Effector memory CD4-positive, alpha-beta T cell (primary cell): Measurements from ENCODE around the gene TLE3.

ENCODE experiments used
- DNase-seq, 3 donors: peaks; one replicate each; pipeline ENCODE4 v3.0.0-alpha.2; 2020
- H3K27ac ChIP-seq: 2 replicates; pipeline ENCODE4 v1.7.0; 2013; ENCODE audit warnings: mild to moderate bottlenecking, low read length, moderate library complexity; ENCODE audit not compliant: insufficient read depth, poor library complexity, severe bottlenecking
- H3K27me3 ChIP-seq: replicated peaks from 2 replicates; pipeline ENCODE4 v1.7.0; 2013; ENCODE audit warnings: mild to moderate bottlenecking, low read length; ENCODE audit not compliant: insufficient read depth, control insufficient read depth, poor library complexity, severe bottlenecking
- H3K36me3 ChIP-seq: 2 replicates; pipeline ENCODE4 v1.7.0; 2013; ENCODE audit warnings: mild to moderate bottlenecking, low read length, moderate library complexity; ENCODE audit not compliant: control insufficient read depth, insufficient read depth
- H3K4me1 ChIP-seq: 2 replicates; pipeline ENCODE4 v1.7.0; 2013; ENCODE audit warnings: low read length, mild to moderate bottlenecking; ENCODE audit not compliant: control insufficient read depth, insufficient read depth, poor library complexity, severe bottlenecking
- H3K4me3 ChIP-seq: 2 replicates; pipeline ENCODE4 v1.7.0; 2013; ENCODE audit warnings: low read length, low read depth, mild to moderate bottlenecking; ENCODE audit not compliant: insufficient read depth, poor library complexity, severe bottlenecking
- H3K9me3 ChIP-seq: 2 replicates; pipeline ENCODE4 v1.7.0; 2013; ENCODE audit warnings: mild to moderate bottlenecking, low read length, moderate library complexity; ENCODE audit not compliant: control insufficient read depth

TLE3 gene

GRCh38 chr15:70099167-70099966, 1.6 kb upstream of the TLE3 start:
- H3K9me3 ChIP-seq, result no peaks in the 10 kb centered on the region
- no peaks in the 10 kb centered on the region for H3K27me3 ChIP-seq
- peak; percentile 99 to 100 (median 100) for DNase-seq
- H3K4me1 ChIP-seq, result peaks cover 43% of the 10 kb centered on the region
- no peaks in the 10 kb centered on the region for H3K36me3 ChIP-seq
- H3K27ac ChIP-seq, result peak overlapping the region; percentile 89
- H3K4me3 ChIP-seq, result peak overlapping the region; percentile 70

DNA sequence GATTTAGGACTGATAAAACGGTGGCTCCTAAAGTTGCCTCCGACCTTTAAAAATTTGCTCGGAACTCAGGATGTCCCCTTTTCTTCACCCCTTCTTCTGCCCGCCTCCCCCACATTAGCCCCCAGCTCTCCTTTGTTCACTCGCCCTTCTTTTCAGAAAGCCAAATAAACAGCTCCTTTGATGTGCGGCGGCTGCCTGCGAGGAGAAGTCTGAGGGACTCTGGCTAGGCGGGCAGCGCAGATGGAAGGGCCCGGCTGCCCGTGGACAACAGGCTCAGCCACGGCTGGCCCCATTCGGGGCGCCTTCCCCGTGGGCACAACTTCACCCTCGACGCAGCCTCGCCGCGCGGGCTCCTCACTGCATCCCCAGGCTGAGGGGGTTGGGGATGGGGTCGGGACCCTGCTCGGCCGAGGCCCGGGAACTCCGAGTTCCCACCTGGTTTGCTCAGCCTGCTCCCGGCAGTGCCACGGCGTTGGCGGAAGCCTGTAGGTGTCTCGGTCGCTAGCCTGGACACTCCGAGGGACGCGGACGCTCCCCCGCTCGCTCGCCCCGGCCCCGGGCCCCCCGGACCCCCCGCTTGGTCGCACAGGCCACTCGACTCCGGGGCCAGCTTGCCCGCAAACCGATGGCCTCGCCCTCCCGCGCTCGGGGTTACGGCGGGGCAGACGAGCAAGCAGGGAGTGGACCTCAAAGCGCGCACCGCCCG, 897 bp upstream of the TLE3 start:
- no peak for DNase-seq
- peak overlapping the region; percentile 70 for H3K4me3 ChIP-seq
- no peaks in the 10 kb centered on the region for H3K27me3 ChIP-seq
- no peaks in the 10 kb centered on the region for H3K36me3 ChIP-seq
- no peaks in the 10 kb centered on the region for H3K9me3 ChIP-seq
- H3K27ac ChIP-seq, result peak overlapping the region; percentile 89
- H3K4me1 ChIP-seq, result peaks cover 45% of the 10 kb centered on the region

- Histone ChIP-seq H3K27me3 (no peaks in the 10 kb centered on the region), H3K27ac (peak overlapping the region; percentile 89), H3K4me1 (peaks cover 50% of the 10 kb centered on the region), H3K4me3 (peak overlapping the region; percentile 70), H3K9me3 (no peaks in the 10 kb centered on the region), H3K36me3 (no peaks in the 10 kb centered on the region)
- no peak for DNase-seq
Observed at GRCh38 chr15:70098153-70098460, 390 bp upstream of the TLE3 start.

GRCh38 chr15:70097063-70097320, 725 bp downstream of the TLE3 start:
- peak overlapping the region; percentile 87 for H3K4me3 ChIP-seq
- DNase-seq, result no peak
- no peaks in the 10 kb centered on the region for H3K36me3 ChIP-seq
- peak overlapping the region; percentile 89 for H3K27ac ChIP-seq
- H3K27me3 ChIP-seq, result no peaks in the 10 kb centered on the region
- H3K4me1 ChIP-seq, result peaks cover 54% of the 10 kb centered on the region
- no peaks in the 10 kb centered on the region for H3K9me3 ChIP-seq

DNA sequence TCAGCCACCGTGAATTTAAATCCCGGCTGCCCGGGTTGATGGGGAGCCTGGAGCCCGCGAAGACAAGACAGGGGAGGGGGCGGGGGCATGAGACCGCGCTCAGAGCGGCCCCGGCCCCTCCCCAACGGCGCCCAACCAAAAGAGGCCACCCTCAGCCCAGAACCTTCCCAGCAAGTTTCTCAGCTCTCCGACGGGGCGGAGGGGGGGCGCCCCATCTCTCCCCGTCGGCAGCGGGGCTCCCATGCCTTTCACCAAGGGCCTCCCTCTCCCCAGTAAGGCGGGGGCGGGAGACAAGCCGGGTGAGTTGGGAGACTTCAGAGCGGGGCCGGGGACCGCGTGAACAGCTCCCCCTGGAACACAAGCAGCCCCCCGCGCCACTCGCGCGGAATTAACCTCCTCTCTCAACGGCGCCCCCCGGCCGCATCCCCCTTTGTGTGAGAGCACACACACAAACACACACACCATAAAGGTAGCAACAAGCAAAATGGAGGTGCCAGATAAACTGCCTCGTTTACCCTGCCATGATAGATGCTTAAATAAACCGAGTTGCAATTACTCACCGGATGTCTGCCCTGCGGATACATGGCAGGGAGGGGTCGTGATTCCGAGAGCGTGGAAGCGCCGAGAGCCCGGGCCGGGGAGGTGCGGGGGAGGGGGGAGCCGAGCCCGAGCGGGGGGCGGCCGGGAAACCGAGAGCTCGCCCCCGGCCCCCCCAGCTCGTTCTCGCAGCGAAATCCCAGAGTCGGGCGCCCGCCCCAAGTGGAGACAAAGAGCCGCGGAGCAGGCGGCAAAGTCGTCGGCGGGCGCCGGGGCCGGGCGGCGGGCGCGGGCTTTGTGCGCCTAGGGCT, 1.3 kb downstream of the TLE3 start:
- no peaks in the 10 kb centered on the region for H3K9me3 ChIP-seq
- peak overlapping the region; percentile 89 for H3K27ac ChIP-seq
- peaks cover 54% of the 10 kb centered on the region for H3K4me1 ChIP-seq
- H3K36me3 ChIP-seq, result no peaks in the 10 kb centered on the region
- H3K27me3 ChIP-seq, result no peaks in the 10 kb centered on the region
- H3K4me3 ChIP-seq, result peak overlapping the region; percentile 87
- peak; percentile 20 to 36 (median 30) for DNase-seq

GRCh38 chr15:70095408-70096214, 2.1 kb downstream of the TLE3 start:
- Histone ChIP-seq H3K36me3 (peaks cover 2% of the 10 kb centered on the region), H3K27me3 (no peaks in the 10 kb centered on the region), H3K4me1 (peaks cover 49% of the 10 kb centered on the region), H3K9me3 (no peaks in the 10 kb centered on the region), H3K4me3 (peak overlapping the region; percentile 87), H3K27ac (peak overlapping the region; percentile 89)
- peak in 1 of 3 donors; percentile 44 for DNase-seq

DNA sequence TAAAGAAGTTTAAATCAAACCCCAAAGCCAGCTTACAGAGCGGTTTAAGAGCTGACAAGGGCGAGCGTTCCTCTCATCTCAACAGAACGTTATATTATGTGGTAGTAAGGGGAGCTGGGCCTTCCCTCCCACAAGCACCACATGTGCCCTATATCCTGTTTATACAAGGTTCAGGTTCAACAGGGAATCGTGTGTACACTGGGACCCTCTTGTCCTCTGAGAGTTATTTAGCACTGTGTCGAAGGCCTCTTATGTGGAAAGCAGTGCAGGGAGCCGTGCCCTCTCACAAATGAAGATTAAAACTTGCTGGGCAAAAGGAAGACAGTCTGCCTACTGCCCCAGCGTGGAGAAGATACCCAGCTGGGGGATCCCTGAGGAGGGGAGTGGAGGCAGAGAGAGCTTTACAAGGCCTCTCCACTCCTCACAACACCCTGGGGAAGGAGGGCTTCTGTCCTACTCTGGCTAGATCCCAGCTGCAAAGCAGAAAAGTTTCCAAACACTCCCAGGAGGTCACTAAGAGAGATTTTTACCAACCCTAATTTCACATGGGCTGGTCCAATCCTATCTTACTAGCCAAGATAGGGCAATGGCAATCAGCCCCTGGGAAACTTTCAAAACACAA, 2.9 kb downstream of the TLE3 start:
- Histone ChIP-seq H3K4me3 (peak overlapping the region; percentile 87), H3K27ac (peak overlapping the region; percentile 89), H3K9me3 (no peaks in the 10 kb centered on the region), H3K27me3 (no peaks in the 10 kb centered on the region), H3K4me1 (peaks cover 41% of the 10 kb centered on the region), H3K36me3 (peaks cover 7% of the 10 kb centered on the region)
- DNase-seq, result no peak

- H3K27me3 ChIP-seq, result no peaks in the 10 kb centered on the region
- H3K27ac ChIP-seq, result no peak overlapping the region
- peaks cover 33% of the 10 kb centered on the region for H3K4me1 ChIP-seq
- H3K9me3 ChIP-seq, result no peaks in the 10 kb centered on the region
- DNase-seq, result no peak
- peaks cover 15% of the 10 kb centered on the region for H3K36me3 ChIP-seq
- H3K4me3 ChIP-seq, result no peak overlapping the region
Observed at GRCh38 chr15:70093481-70094319, 4.0 kb downstream of the TLE3 start.

GRCh38 chr15:70093070-70093469, 4.6 kb downstream of the TLE3 start:
- Histone ChIP-seq H3K27me3 (no peaks in the 10 kb centered on the region), H3K27ac (no peak overlapping the region), H3K4me3 (no peak overlapping the region), H3K9me3 (no peaks in the 10 kb centered on the region), H3K36me3 (peaks cover 16% of the 10 kb centered on the region), H3K4me1 (peaks cover 26% of the 10 kb centered on the region)
- no peak for DNase-seq
